ENCODE data around the gene ZNF678. TPM values are rescaled to one million over a fixed set of nuclear protein-coding genes. Genes with fewer than 3 reads are reported as not detected.
"Not testable (repeated sequence)": the region's sequence is repeated elsewhere in the genome, so short reads cannot be mapped to it uniquely, and the experiment has no call there.

ZNF678 gene
- total RNA-seq, 1 donor from 2014 or later = 14.0 TPM

- DNase-seq (ENCODE audit: low spot score) = not testable (repeated sequence)
Observed at GRCh38 chr1:227551881-227552280, 11.5 kb upstream of the ZNF678 start.

DNA sequence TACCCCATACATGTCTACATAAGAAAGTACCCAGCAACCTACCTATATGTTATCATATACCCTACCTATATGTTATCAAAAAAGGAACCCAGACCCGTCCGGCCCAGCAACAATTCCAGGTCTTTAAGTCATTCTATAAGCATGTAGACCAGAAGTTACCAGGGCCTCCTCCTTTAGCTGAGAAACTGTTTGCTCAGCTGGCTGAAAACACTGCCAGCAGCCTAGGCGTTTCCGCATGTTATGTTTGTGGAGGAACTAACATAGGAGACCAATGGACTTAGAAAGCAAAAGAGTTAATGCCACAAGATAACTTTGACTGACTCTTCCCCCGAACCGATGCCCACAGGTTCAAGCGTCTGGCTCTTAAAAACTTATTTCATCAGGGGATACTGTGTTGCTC, 7.1 kb upstream of the ZNF678 start:
- no peak for DNase-seq (ENCODE audit: low spot score)

DNA sequence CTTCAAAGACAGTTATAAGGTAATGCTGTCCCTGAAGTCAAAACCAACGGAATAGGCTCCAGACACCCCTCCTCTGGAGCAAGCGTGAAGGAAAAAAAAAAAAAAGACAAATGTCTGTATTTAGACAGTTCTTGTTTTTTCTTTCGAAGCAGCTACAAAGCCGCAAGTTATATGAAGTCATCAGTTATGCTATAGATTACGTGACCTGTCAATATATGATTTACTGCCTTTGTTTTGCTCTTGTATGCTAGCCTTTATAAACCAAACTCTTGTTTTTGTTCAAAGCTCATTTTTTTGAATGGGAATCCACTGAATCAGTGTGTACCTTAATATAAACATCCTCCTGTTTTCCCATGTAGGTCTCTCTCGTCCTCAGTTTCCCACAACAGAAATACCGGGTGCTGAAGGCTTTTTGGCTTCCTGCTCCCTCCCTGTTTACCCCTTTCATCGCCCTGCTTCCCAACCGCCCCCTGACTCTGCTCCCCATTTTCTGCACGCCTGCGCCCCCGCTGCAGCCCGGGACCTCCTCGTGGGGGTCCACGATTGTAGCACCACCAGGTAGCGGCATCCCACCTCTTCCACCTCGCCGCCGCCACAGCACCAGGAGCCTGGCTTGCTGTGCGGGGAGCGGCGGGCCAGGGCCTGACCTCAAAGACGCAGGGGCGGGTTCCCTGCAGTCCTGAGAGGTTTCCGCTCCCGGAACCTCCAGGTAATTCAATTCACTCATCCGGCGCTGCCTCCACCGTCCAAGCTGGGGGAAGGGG, 5.2 kb upstream of the ZNF678 start:
- DNase-seq (ENCODE audit: low spot score) = no peak

- DNase-seq (ENCODE audit: low spot score) = no peak
Observed at GRCh38 chr1:227558732-227559262, 4.6 kb upstream of the ZNF678 start.

GRCh38 chr1:227559499-227559898, 3.9 kb upstream of the ZNF678 start:
- no peak for DNase-seq (ENCODE audit: low spot score)

GRCh38 chr1:227559926-227560325, 3.4 kb upstream of the ZNF678 start:
- DNase-seq (ENCODE audit: low spot score) = no peak

GRCh38 chr1:227560393-227561173, 2.8 kb upstream of the ZNF678 start:
- DNase-seq (ENCODE audit: low spot score) = no peak

DNA sequence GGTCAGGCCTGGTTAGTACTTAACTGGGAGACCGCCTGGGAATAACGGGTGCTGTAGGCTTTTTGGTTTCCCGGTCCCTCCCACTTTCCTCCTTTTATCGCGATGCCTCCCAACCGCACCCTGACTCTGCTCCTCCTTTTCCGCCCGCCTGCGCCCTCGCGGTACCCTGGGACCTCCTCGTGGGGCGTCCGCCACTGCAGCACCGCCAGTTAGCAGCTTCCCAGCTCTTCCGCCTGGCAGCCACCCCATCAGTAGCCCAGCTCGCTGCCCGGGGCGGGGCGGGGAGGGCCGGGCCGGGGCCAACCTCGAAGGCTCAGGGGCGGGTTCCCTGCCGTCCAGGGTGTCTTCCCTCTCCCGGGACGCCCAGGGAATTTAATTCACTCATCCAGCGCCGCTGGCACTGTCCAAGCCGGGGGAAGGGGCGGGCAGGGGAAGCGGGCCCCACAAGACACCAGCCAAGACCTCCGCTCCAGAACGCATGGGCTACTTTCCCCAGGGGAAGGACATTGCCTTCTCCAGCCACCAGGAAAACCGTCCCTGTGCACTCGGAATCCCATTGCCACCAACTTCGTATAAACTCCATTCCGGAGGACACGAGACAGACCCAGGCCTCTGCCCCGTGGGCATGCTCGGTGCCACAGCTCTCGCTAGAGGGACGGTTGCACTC, 2.0 kb upstream of the ZNF678 start:
- DNase-seq (ENCODE audit: low spot score) = no peak

- no peak for DNase-seq (ENCODE audit: low spot score)
Observed at GRCh38 chr1:227562037-227562436, 1.3 kb upstream of the ZNF678 start.

DNA sequence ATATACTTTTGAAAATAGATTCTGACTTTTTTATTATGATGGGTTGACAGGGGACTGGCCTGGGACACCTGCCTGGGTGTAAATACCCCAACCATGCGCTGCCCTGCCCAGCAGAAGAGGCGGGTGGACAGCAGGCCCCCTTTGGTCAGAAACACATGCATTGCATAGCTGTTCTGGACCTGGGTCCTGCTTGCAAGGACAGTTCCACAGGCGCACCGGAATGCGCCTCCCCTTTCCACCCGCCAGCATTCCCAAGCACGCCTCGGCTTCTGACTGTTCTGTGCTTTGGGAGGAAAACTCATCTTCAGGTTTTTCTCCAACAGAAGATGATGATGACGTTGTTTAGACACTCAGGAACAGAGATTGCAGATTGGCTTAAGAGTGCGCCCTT, 428 bp upstream of the ZNF678 start:
- no peak for DNase-seq (ENCODE audit: low spot score)

- DNase-seq (ENCODE audit: low spot score) = no peak
Observed at GRCh38 chr1:227567256-227567655, 3.9 kb downstream of the ZNF678 start.

DNA sequence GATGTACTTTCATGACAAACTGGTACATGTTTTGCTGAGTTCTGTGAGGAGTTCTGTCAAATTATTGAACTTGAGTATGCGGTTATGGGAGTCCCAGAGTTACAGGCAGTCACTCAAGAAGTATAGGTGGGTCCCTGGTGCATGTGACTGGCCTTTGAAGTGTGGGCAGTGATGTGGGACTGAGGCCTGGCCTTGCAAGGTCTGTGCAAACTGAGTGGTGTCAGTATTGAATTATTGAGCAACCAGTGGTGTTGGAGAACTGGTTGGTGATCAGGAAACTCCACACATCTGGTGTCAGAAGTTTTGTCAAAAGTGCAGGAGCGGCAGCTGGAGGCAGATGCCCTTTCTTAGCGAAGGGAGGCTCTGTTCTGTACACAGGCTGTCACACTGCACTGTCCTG, 5.2 kb downstream of the ZNF678 start:
- DNase-seq (ENCODE audit: low spot score) = no peak

DNA sequence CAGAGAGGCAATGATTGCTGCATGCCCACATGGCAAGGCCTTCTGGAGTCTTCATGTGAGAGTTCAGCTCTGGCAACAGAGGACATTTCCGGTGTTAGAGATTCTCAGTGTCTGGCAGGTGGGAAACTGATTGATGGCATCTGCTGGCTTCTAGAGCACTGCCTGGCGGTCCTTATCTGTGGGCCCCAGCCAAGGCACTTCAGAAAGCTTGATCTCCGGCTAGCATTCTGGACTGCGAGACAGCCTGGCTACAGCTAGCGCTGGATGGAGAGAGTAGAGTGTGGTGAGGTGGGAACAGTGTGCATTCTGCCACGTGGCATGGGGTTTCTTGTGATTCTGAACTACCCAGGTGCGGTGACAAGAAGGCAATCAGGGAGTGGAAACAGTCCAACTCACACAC, 9.4 kb downstream of the ZNF678 start:
- DNase-seq (ENCODE audit: low spot score) = no peak

- DNase-seq (ENCODE audit: low spot score) = no peak
Observed at GRCh38 chr1:227574926-227575325, 11.6 kb downstream of the ZNF678 start.

- DNase-seq (ENCODE audit: low spot score) = no peak
Observed at GRCh38 chr1:227576189-227576588, 12.8 kb downstream of the ZNF678 start.

- DNase-seq (ENCODE audit: low spot score) = no peak
Observed at GRCh38 chr1:227577500-227577899, 14.1 kb downstream of the ZNF678 start.

GRCh38 chr1:227583354-227583753, 20.0 kb downstream of the ZNF678 start:
- no peak for DNase-seq (ENCODE audit: low spot score)

DNA sequence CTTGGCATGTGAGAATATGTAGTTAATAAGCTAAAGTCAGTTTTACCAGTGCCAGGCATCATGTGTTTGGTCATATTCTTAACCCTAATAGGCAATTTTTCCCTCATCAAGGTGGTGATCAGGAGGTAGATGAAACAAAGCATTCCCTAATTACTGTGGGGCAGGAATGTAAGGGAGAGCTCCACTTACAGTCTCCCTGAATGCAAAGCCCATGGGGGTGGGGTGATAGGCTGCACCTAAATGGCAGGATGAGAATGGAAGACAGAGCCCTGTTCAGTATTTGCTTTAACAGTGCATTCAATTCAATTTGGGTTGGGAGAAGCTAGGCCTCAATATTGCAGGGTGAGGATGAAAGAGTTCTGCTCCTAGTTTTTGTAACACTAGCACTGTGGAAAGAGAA, 23.4 kb downstream of the ZNF678 start:
- DNase-seq (ENCODE audit: low spot score) = no peak

DNA sequence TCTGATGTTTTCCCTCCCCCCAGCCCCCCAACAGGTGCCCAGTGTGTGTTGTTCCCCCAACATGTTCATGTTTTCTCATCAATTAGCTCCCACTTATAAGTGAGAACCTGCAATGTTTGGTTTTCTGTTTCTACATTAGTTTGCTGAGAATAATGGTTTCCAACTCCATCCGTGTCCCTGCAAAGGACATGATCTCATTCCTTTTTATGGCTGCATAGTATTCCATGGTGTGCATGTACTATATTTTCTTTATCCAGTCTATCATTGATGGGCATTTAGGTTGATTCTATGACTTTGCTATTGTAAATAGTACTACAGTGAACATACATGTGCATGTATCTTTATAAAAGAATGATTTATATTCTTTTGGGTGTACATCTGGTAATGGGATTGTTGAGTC, 24.6 kb downstream of the ZNF678 start:
- DNase-seq (ENCODE audit: low spot score) = no peak

DNA sequence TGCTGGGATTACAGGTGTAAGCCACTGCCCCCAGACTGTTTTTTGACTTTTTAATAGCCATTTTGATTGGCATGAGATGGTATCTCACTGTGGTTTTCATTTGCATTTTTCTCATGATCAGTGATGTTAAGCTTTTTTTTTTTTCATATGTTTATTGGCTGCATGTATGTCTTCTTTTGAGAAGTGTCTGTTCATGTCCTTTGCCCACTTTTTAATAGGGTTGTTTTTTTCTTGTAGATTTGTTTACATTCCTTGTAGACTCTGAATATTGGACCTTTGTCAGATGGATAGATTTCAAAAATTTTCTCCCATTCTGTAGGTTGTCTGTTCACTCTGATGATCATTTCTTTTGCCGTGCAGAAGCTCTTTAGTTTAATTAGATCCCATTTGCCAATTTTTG, 25.4 kb downstream of the ZNF678 start:
- not testable (repeated sequence) for DNase-seq (ENCODE audit: low spot score)

GRCh38 chr1:227589777-227590176, 26.4 kb downstream of the ZNF678 start:
- DNase-seq (ENCODE audit: low spot score) = not testable (repeated sequence)

GRCh38 chr1:227596222-227596621, 32.9 kb downstream of the ZNF678 start:
- DNase-seq (ENCODE audit: low spot score) = not testable (repeated sequence)

Data from ureter (tissue), 1 donor.